HG03066 (cell line): ENCODE results near the gene SPAAR.
"Not testable (repeated sequence)": the region's sequence is repeated elsewhere in the genome, so short reads cannot be mapped to it uniquely, and the experiment has no call there.

Source experiments
- ATAC-seq: cut with Tn5 transposase; IDR thresholded peaks from one replicate; pipeline ENCODE4 v1.9.1; 2021; ENCODE audit warnings: low read depth; ENCODE audit not compliant: unreplicated experiment

SPAAR gene

GRCh38 chr9:35903049-35903448 lies 6.2 kb upstream of the SPAAR start:
- ATAC-seq = no peak

- no peak for ATAC-seq
Measured at GRCh38 chr9:35904338-35904737, 5.0 kb upstream of the SPAAR start.

- no peak for ATAC-seq
Measured at GRCh38 chr9:35905051-35905781, 4.1 kb upstream of the SPAAR start.

- ATAC-seq = no peak
Measured at GRCh38 chr9:35905912-35906679, 3.2 kb upstream of the SPAAR start, which contains the start of gene HRCT1. Gene HRCT1 (plus strand): TSS chr9:35906202. CDS start chr9:35906288, 86 bp downstream.

GRCh38 chr9:35906923-35907699 lies 2.2 kb upstream of the SPAAR start:
- ATAC-seq = no peak

- ATAC-seq = no peak
Measured at GRCh38 chr9:35907711-35908503, 1.4 kb upstream of the SPAAR start.

- no peak for ATAC-seq
Measured at GRCh38 chr9:35908504-35909125, 675 bp upstream of the SPAAR start.

GRCh38 chr9:35909687-35910612 lies 660 bp downstream of the SPAAR start:
- no peak for ATAC-seq

- no peak for ATAC-seq
Measured at GRCh38 chr9:35910613-35911359, 1.5 kb downstream of the SPAAR start.

- no peak for ATAC-seq
Measured at GRCh38 chr9:35911690-35912089, 2.4 kb downstream of the SPAAR start.

GRCh38 chr9:35912791-35913400 lies 3.6 kb downstream of the SPAAR start:
- no peak for ATAC-seq

GRCh38 chr9:35913429-35913828 lies 4.1 kb downstream of the SPAAR start:
- not testable (repeated sequence) for ATAC-seq

GRCh38 chr9:35914301-35914807 lies 5.1 kb downstream of the SPAAR start:
- ATAC-seq = no peak

- no peak for ATAC-seq
Measured at GRCh38 chr9:35915681-35916294, 6.5 kb downstream of the SPAAR start.

GRCh38 chr9:35917261-35917660 lies 8.0 kb downstream of the SPAAR start:
- ATAC-seq = no peak

- ATAC-seq = no peak
Measured at GRCh38 chr9:35918780-35919179, 9.5 kb downstream of the SPAAR start.
